ENCODE results near the gene AIFM2. TPM values are rescaled to one million over a fixed set of nuclear protein-coding genes. Genes with fewer than 3 reads are reported as not detected.

AIFM2 gene
- total and polyA plus RNA-seq, 2 experiments from 2014 or later = 5.7 to 8.1 TPM

GRCh38 chr10:70121281-70121949 lies 11.2 kb downstream of the AIFM2 start:
- Histone ChIP-seq H3K4me3 (no peak overlapping the region), H3F3A (ENCODE audit: insufficient read depth) (no peaks in the 10 kb centered on the region), H3K36me3 (ENCODE audit: low read depth) (no peaks in the 10 kb centered on the region; the same call in 1 of the 2 replicates), H3K9ac (no peak overlapping the region), H3K4me2 (ENCODE audit: unreplicated experiment) (no peak overlapping the region), H4K20me1 (ENCODE audit: insufficient read depth) (no peaks in the 10 kb centered on the region), H3K27me3 (replicated peaks; ENCODE audit: insufficient read depth) (no peaks in the 10 kb centered on the region), H3K9me2 (ENCODE audit: insufficient read depth) (no peaks in the 10 kb centered on the region), H3K27ac (no peak overlapping the region), H3K9me3 (ENCODE audit: low read depth) (no peaks in the 10 kb centered on the region), H2AFZ (no peak overlapping the region), H3K79me2 (ENCODE audit: insufficient read depth) (no peaks in the 10 kb centered on the region), H3K4me1 (ENCODE audit: insufficient read depth) (no peaks in the 10 kb centered on the region)
- no peak for DNase-seq
- TF ChIP-seq EZH2 (IDR thresholded peaks at IDR 0.05; ENCODE audit: insufficient read depth, poor library complexity, severe bottlenecking) (no peak), EZH2phosphoT487 (IDR thresholded peaks at IDR 0.05; ENCODE audit: insufficient read depth, low read depth) (no peak)
- in situ Hi-C loops (cut with MboI) = no loop called here
- WGBS, 2 experiments (ENCODE audit: low coverage in 1 of 2, low lambda C conversion rate in 2 of 2, missing lambda C conversion rate in 2 of 2) = 92 to 93% methylated on average over 11 of the region's 11 CpGs

GRCh38 chr10:70120417-70120816 lies 12.2 kb downstream of the AIFM2 start:
- Histone ChIP-seq H4K20me1 (ENCODE audit: insufficient read depth) (no peaks in the 10 kb centered on the region), H3K9ac (no peak overlapping the region), H3K4me2 (ENCODE audit: unreplicated experiment) (no peak overlapping the region), H3K27ac (no peak overlapping the region), H3K79me2 (ENCODE audit: insufficient read depth) (no peaks in the 10 kb centered on the region), H3K36me3 (ENCODE audit: low read depth) (no peaks in the 10 kb centered on the region; the same call in 1 of the 2 replicates), H3K9me3 (ENCODE audit: low read depth) (no peaks in the 10 kb centered on the region), H3K9me2 (ENCODE audit: insufficient read depth) (no peaks in the 10 kb centered on the region), H3K27me3 (replicated peaks; ENCODE audit: insufficient read depth) (no peaks in the 10 kb centered on the region), H3K4me3 (no peak overlapping the region), H2AFZ (no peak overlapping the region), H3F3A (ENCODE audit: insufficient read depth) (no peaks in the 10 kb centered on the region), H3K4me1 (ENCODE audit: insufficient read depth) (no peaks in the 10 kb centered on the region)
- in situ Hi-C loops (cut with MboI) = no loop called here
- TF ChIP-seq EZH2 (IDR thresholded peaks at IDR 0.05; ENCODE audit: insufficient read depth, poor library complexity, severe bottlenecking) = no peak
- TF ChIP-seq EZH2phosphoT487 (IDR thresholded peaks at IDR 0.05; ENCODE audit: insufficient read depth, low read depth) = no peak
- no peak for DNase-seq
- WGBS, 2 experiments (ENCODE audit: low coverage in 1 of 2, low lambda C conversion rate in 2 of 2, missing lambda C conversion rate in 2 of 2) = 97 to 100% methylated on average over 6 of the region's 6 CpGs

GRCh38 chr10:70119623-70120022 lies 13.0 kb downstream of the AIFM2 start:
- H3K9ac ChIP-seq = no peak overlapping the region
- no peaks in the 10 kb centered on the region for H3F3A ChIP-seq (ENCODE audit: insufficient read depth)
- in situ Hi-C loops (cut with MboI) = no loop called here
- H2AFZ ChIP-seq = no peak overlapping the region
- H3K9me2 ChIP-seq (ENCODE audit: insufficient read depth) = no peaks in the 10 kb centered on the region
- TF ChIP-seq EZH2 (IDR thresholded peaks at IDR 0.05; ENCODE audit: insufficient read depth, poor library complexity, severe bottlenecking) (no peak), EZH2phosphoT487 (IDR thresholded peaks at IDR 0.05; ENCODE audit: insufficient read depth, low read depth) (no peak)
- DNase-seq = no peak
- H3K79me2 ChIP-seq (ENCODE audit: insufficient read depth) = no peaks in the 10 kb centered on the region
- no peaks in the 10 kb centered on the region for H4K20me1 ChIP-seq (ENCODE audit: insufficient read depth)
- H3K36me3 ChIP-seq (ENCODE audit: low read depth) = no peaks in the 10 kb centered on the region; the same call in 1 of the 2 replicates
- H3K9me3 ChIP-seq (ENCODE audit: low read depth) = no peaks in the 10 kb centered on the region
- H3K4me3 ChIP-seq = no peak overlapping the region
- 78 to 82% methylated on average over 8 of the region's 8 CpGs for WGBS, 2 experiments (ENCODE audit: low coverage in 1 of 2, low lambda C conversion rate in 2 of 2, missing lambda C conversion rate in 2 of 2)
- no peaks in the 10 kb centered on the region for H3K27me3 ChIP-seq (replicated peaks; ENCODE audit: insufficient read depth)
- no peak overlapping the region for H3K27ac ChIP-seq
- H3K4me1 ChIP-seq (ENCODE audit: insufficient read depth) = no peaks in the 10 kb centered on the region
- H3K4me2 ChIP-seq (ENCODE audit: unreplicated experiment) = no peak overlapping the region

- no peaks in the 10 kb centered on the region for H3F3A ChIP-seq (ENCODE audit: insufficient read depth)
- H2AFZ ChIP-seq = no peak overlapping the region
- no peaks in the 10 kb centered on the region for H3K79me2 ChIP-seq (ENCODE audit: insufficient read depth)
- no peak overlapping the region for H3K9ac ChIP-seq
- H3K4me3 ChIP-seq = no peak overlapping the region
- WGBS, 2 experiments (ENCODE audit: low coverage in 1 of 2, low lambda C conversion rate in 2 of 2, missing lambda C conversion rate in 2 of 2) = 91 to 96% methylated on average over 7 of the region's 7 CpGs
- H3K9me3 ChIP-seq (ENCODE audit: low read depth) = no peaks in the 10 kb centered on the region
- H3K27ac ChIP-seq = no peak overlapping the region
- TF ChIP-seq EZH2 (IDR thresholded peaks at IDR 0.05; ENCODE audit: insufficient read depth, poor library complexity, severe bottlenecking) = no peak
- no peak for TF ChIP-seq EZH2phosphoT487 (IDR thresholded peaks at IDR 0.05; ENCODE audit: insufficient read depth, low read depth)
- H3K4me1 ChIP-seq (ENCODE audit: insufficient read depth) = no peaks in the 10 kb centered on the region
- H3K4me2 ChIP-seq (ENCODE audit: unreplicated experiment) = no peak overlapping the region
- H3K9me2 ChIP-seq (ENCODE audit: insufficient read depth) = no peaks in the 10 kb centered on the region
- in situ Hi-C loops (cut with MboI) = no loop called here
- H3K36me3 ChIP-seq (ENCODE audit: low read depth) = no peaks in the 10 kb centered on the region; the same call in 1 of the 2 replicates
- no peak for DNase-seq
- no peaks in the 10 kb centered on the region for H4K20me1 ChIP-seq (ENCODE audit: insufficient read depth)
- H3K27me3 ChIP-seq (replicated peaks; ENCODE audit: insufficient read depth) = no peaks in the 10 kb centered on the region
Observed at GRCh38 chr10:70119197-70119596, 13.4 kb downstream of the AIFM2 start.

Measured in GM23248 (cell line).